H1 (cell line): ENCODE results near the gene CORIN. TPM values are rescaled to one million over a fixed set of nuclear protein-coding genes. Genes with fewer than 3 reads are reported as not detected.
A peak's percentile ranks its signal among the peaks of the same experiment; 100 is the strongest.

Source experiments
- CTCF ChIA-PET: fragments of 300-600 bp; sonication (Branson Sonifier 250); formaldehyde crosslinking; loops from one replicate; lab custom pipeline; 2021; ENCODE audit not compliant: partially characterized antibody; lab: Charles Lee
- POLR2A ChIA-PET: fragments of 300-600 bp; sonication (Branson Sonifier 250); formaldehyde crosslinking; loops from one replicate; lab custom pipeline; 2021; ENCODE audit warnings: inconsistent platforms; ENCODE audit not compliant: partially characterized antibody; lab: Charles Lee
- DNase-seq, 2 experiments: peaks; one replicate each; pipeline versions ENCODE4 v3.0.0 to v3.0.0-alpha.2; 2010 to 2022; ENCODE audit warnings: low spot score in 2 of 2, low read depth in 1 of 2, mixed read lengths in 1 of 2
- FAIRE-seq: peaks from 2 replicates; lab custom pipeline; 2011; peaks lifted over from hg19 to GRCh38; lab: Jason Lieb, UNC
- H2AFZ ChIP-seq: 2 replicates; pipeline ENCODE4 v1.8.1; 2012; ENCODE audit warnings: low read length, inconsistent platforms
- H2AK5ac ChIP-seq: 2 replicates; pipeline ENCODE4 v1.6.1; 2013; ENCODE audit warnings: low read depth, low read length
- H2BK120ac ChIP-seq: replicated peaks from 2 replicates; pipeline ENCODE3; 2013; ENCODE audit warnings: low read depth, low read length, inconsistent platforms
- H2BK12ac ChIP-seq: 2 replicates; pipeline ENCODE4 v1.6.1; 2013; ENCODE audit warnings: low read depth, low read length
- H2BK15ac ChIP-seq: 2 replicates; pipeline ENCODE4 v1.6.1; 2013; ENCODE audit warnings: low read length
- H2BK20ac ChIP-seq: 2 replicates; pipeline ENCODE4 v1.6.1; 2013; ENCODE audit warnings: low read length
- H2BK5ac ChIP-seq: 2 replicates; pipeline ENCODE4 v1.6.1; 2013; ENCODE audit warnings: low read depth, low read length
- H3K14ac ChIP-seq: 2 replicates; pipeline ENCODE4 v1.6.1; 2013; ENCODE audit warnings: inconsistent platforms; ENCODE audit not compliant: insufficient read length
- H3K18ac ChIP-seq: 2 replicates; pipeline ENCODE4 v1.6.1; 2013; ENCODE audit warnings: low read length; ENCODE audit errors: extremely low read depth
- H3K23ac ChIP-seq: 2 replicates; pipeline ENCODE4 v1.6.1; 2013; ENCODE audit warnings: inconsistent platforms; ENCODE audit not compliant: insufficient read length
- H3K23me2 ChIP-seq: 2 replicates; pipeline ENCODE4 v1.6.1; 2013; ENCODE audit warnings: low read depth, low read length
- H3K27ac ChIP-seq: 2 replicates; pipeline ENCODE4 v1.6.1; 2011; ENCODE audit warnings: low read depth, low read length, inconsistent platforms
- H3K27me3 ChIP-seq, 4 experiments: replicated peaks in 1 of 4; 1 replicate in 1 of 4; 2 replicates in 3 of 4; pipeline versions ENCODE4 v1.6.1 to v1.8.1; 2011 to 2013; ENCODE audit warnings: low read length in 3 of 4, mild to moderate bottlenecking in 3 of 4, inconsistent platforms in 2 of 4, mixed read lengths in 2 of 4, moderate library complexity in 1 of 4; ENCODE audit not compliant: control insufficient read depth in 3 of 4, insufficient read depth in 3 of 4; ENCODE audit errors: extremely low read depth in 1 of 4
- H3K36me3 ChIP-seq, 4 experiments: 2 replicates each; pipeline versions ENCODE4 v1.6.1 to v1.8.1; 2011 to 2013; ENCODE audit warnings: mild to moderate bottlenecking in 4 of 4, low read length in 3 of 4, moderate library complexity in 2 of 4, control low read depth in 1 of 4, inconsistent platforms in 1 of 4; ENCODE audit not compliant: insufficient read depth in 4 of 4, control insufficient read depth in 2 of 4
- H3K4ac ChIP-seq: replicated peaks from 2 replicates; pipeline ENCODE3; 2013; ENCODE audit warnings: low read length, low read depth, mixed read lengths, inconsistent platforms; ENCODE audit not compliant: insufficient read length
- H3K4me1 ChIP-seq, 4 experiments: replicated peaks in 1 of 4; 1 replicate in 1 of 4; 2 replicates in 3 of 4; pipeline versions ENCODE4 v1.6.1 to v1.8.1; 2011 to 2013; ENCODE audit warnings: low read length in 3 of 4, inconsistent platforms in 2 of 4, mixed read lengths in 1 of 4; ENCODE audit not compliant: insufficient read depth in 4 of 4, control insufficient read depth in 3 of 4
- H3K4me2 ChIP-seq, 2 experiments: 2 replicates each; pipeline versions ENCODE4 v1.6.1 to v1.8.1; 2011 to 2013; ENCODE audit warnings: low read depth in 2 of 2, low read length in 2 of 2, control low read depth in 1 of 2, inconsistent platforms in 1 of 2, mild to moderate bottlenecking in 1 of 2; ENCODE audit not compliant: insufficient read depth in 1 of 2
- H3K4me3 ChIP-seq, 4 experiments: fragments of 200-600, 300-600 bp in 1 of 4; sonication (generic), shearing (Covaris generic), sonication (Bioruptor Twin) in 1 of 4; 2 replicates each; pipeline versions ENCODE4 v1.5.1 to v1.8.1; 2011 to 2016; ENCODE audit warnings: low read length in 4 of 4, low read depth in 3 of 4, control low read depth in 2 of 4, inconsistent platforms in 2 of 4, mild to moderate bottlenecking in 2 of 4, mixed read lengths in 1 of 4, moderate library complexity in 1 of 4; ENCODE audit not compliant: insufficient read depth in 2 of 4; ENCODE audit errors: extremely low read depth in 1 of 4
- H3K56ac ChIP-seq: replicated peaks from 2 replicates; pipeline ENCODE3; 2013; ENCODE audit warnings: low read depth, mild to moderate bottlenecking, mixed read lengths, low read length, inconsistent platforms; ENCODE audit not compliant: insufficient read length
- H3K79me1 ChIP-seq: 2 replicates; pipeline ENCODE4 v1.6.1; 2013; ENCODE audit warnings: low read depth, low read length, control low read depth
- H3K79me2 ChIP-seq, 2 experiments: 2 replicates each; pipeline versions ENCODE4 v1.6.1 to v1.8.1; 2012 to 2013; ENCODE audit warnings: low read length in 2 of 2, mild to moderate bottlenecking in 2 of 2, inconsistent platforms in 1 of 2; ENCODE audit not compliant: insufficient read depth in 2 of 2, control insufficient read depth in 1 of 2
- H3K9ac ChIP-seq, 4 experiments: replicated peaks in 1 of 4; 1 replicate in 1 of 4; 2 replicates in 3 of 4; pipeline versions ENCODE4 v1.6.1 to v1.8.1; 2011 to 2013; ENCODE audit warnings: low read depth in 3 of 4, low read length in 3 of 4, control low read depth in 2 of 4, mild to moderate bottlenecking in 2 of 4, moderate library complexity in 2 of 4, inconsistent platforms in 1 of 4; ENCODE audit errors: extremely low read depth in 1 of 4
- H3K9me3 ChIP-seq, 2 experiments: 2 replicates each; pipeline versions ENCODE4 v1.6.1 to v1.8.1; 2012 to 2013; ENCODE audit warnings: mild to moderate bottlenecking in 2 of 2, moderate library complexity in 2 of 2, control low read depth in 1 of 2, inconsistent platforms in 1 of 2, low read depth in 1 of 2, low read length in 1 of 2, mixed read lengths in 1 of 2; ENCODE audit not compliant: insufficient read depth in 2 of 2
- H4K20me1 ChIP-seq, 2 experiments: replicated peaks in 1 of 2; 2 replicates each; pipeline versions ENCODE3 to v1.8.1; 2011 to 2013; ENCODE audit warnings: inconsistent platforms in 2 of 2, low read length in 2 of 2, mild to moderate bottlenecking in 1 of 2; ENCODE audit not compliant: insufficient read depth in 2 of 2, control insufficient read depth in 1 of 2
- H4K5ac ChIP-seq: 2 replicates; pipeline ENCODE4 v1.6.1; 2013; ENCODE audit warnings: low read length, low read depth, mixed read lengths, inconsistent platforms; ENCODE audit not compliant: insufficient read length
- H4K8ac ChIP-seq: 2 replicates; pipeline ENCODE4 v1.8.0; 2013; ENCODE audit warnings: mild to moderate bottlenecking, moderate library complexity, low read length, inconsistent platforms; ENCODE audit not compliant: insufficient read depth; ENCODE audit errors: extremely low read depth
- H4K91ac ChIP-seq: replicated peaks from 2 replicates; pipeline ENCODE3; 2013; ENCODE audit warnings: low read length, mixed read lengths, inconsistent platforms; ENCODE audit not compliant: insufficient read length
- CHD2 ChIP-seq: IDR thresholded peaks from 2 replicates; pipeline ENCODE4 v1.6.1; 2012; ENCODE audit warnings: low read length, improper control_type of control experiment
- MAFK ChIP-seq: IDR thresholded peaks from 2 replicates; pipeline ENCODE4 v1.6.1; 2012; ENCODE audit warnings: low read depth, mild to moderate bottlenecking, improper control_type of control experiment, low read length
- SIN3A ChIP-seq, 2 experiments: IDR thresholded peaks in 1 of 2; conservative IDR thresholded peaks in 1 of 2; 2 replicates each; pipeline ENCODE4 v1.6.1; 2011 to 2012; ENCODE audit warnings: low read length in 2 of 2, improper control_type of control experiment in 1 of 2, low read depth in 1 of 2, mild to moderate bottlenecking in 1 of 2
- SRF ChIP-seq: IDR thresholded peaks from 2 replicates; pipeline ENCODE4 v1.6.1; 2011; ENCODE audit warnings: mild to moderate bottlenecking, low read depth, low read length, moderate library complexity
- SUZ12 ChIP-seq: fragments of 200-600 bp; sonication (generic); IDR thresholded peaks from 2 replicates; pipeline ENCODE4 v1.6.1; 2012; ENCODE audit warnings: mild to moderate bottlenecking, inconsistent platforms, low read length, moderate library complexity, mixed read lengths
- TAF1 ChIP-seq: IDR thresholded peaks from 2 replicates; pipeline ENCODE4 v1.6.1; 2011; ENCODE audit warnings: mild to moderate bottlenecking, low read depth, low read length
- WGBS, 2 experiments: shearing (Covaris generic) in 1 of 2; methylation state at CpG; one replicate each; pipeline versions ENCODE4 v1.1.6 to v1.1.7; 2013 to 2015; ENCODE audit warnings: low lambda C conversion rate in 2 of 2, mixed read lengths in 2 of 2, inconsistent platforms in 1 of 2, low coverage in 1 of 2, missing lambda C conversion rate in 1 of 2; ENCODE audit not compliant: insufficient replicate concordance in 2 of 2, insufficient coverage in 1 of 2, insufficient read length in 1 of 2; ENCODE audit errors: extremely low coverage in 1 of 2, missing lambda C conversion rate in 1 of 2; 5-methylcytosine and 5-hydroxymethylcytosine counted together
- polyA plus RNA-seq, 7 experiments: library from polyadenylated mRNA; depleted of rRNA in 3 of 7; stranded (reverse) in 5 of 7; unstranded in 2 of 7; fragments of >200 nt in 5 of 7; fragments of 200-250 nt in 2 of 7; gene quantifications; 1 replicate in 5 of 7; 2 replicates in 1 of 7; 4 replicates in 1 of 7; pipeline versions ENCODE4 v1.2.1 to v1.2.3, GENCODE V29; 2011 to 2013; ENCODE audit warnings: missing spikeins in 2 of 7, mixed read lengths in 2 of 7
- total RNA-seq: library from RNA; stranded (reverse); fragmentation: NEBNext Ultra II Directional; extraction: Animal tissue kit (Norgen Biotek cat#: 25700); gene quantifications from 2 replicates; pipeline ENCODE4 v1.2.1, GENCODE V29; 2021

The CORIN gene
- total and polyA plus RNA-seq, 2 of the 8 experiments (the other 6 are each of a cell fraction or from before 2014, with no cell fraction given), result 0.09 to 0.32 TPM

GRCh38 chr4:47744253-47744652, 93.6 kb downstream of the CORIN start:
- CTCF ChIA-PET, result interaction anchor here (0.7 to 1.1 kb wide), 3 partner anchors 39 to 972 kb away, joined by 3 to 5 read pairs (median 3); no protein-coding TSS in a partner anchor
- TF ChIP-seq SIN3A (conservative IDR thresholded peaks at IDR 0.05 in 1 of 2, IDR thresholded peaks at IDR 0.05 in 1 of 2; ENCODE audit: low read depth in 1 of 2, low read length in 2 of 2), result no peak
- TF ChIP-seq SRF, result no peak
- no peak for TF ChIP-seq TAF1
- TF ChIP-seq MAFK, result peak; percentile 76
- no peak for TF ChIP-seq SUZ12
- no peak for TF ChIP-seq CHD2

More at GRCh38 chr4:47744253-47744652, 93.6 kb downstream of the CORIN start:
- Histone ChIP-seq H2AK5ac (no peak overlapping the region), H3K14ac (no peak overlapping the region), H3K23me2 (no peaks in the 10 kb centered on the region), H3K4me1 (peaks cover 0 to 3% (median 0%) of the 10 kb centered on the region in 4 experiments; a peak in 1 of 7 replicates), H3K36me3 (0 out of 8 replicates have a peak, but pooled peaks cover 0 to 2% (median 0%) of the 10 kb centered on the region in 4 experiments), H2BK15ac (no peak overlapping the region), H2BK20ac (no peak overlapping the region), H4K20me1 (no peaks in the 10 kb centered on the region), H3K79me1 (no peaks in the 10 kb centered on the region), H4K91ac (no peak overlapping the region), H3K4ac (no peak overlapping the region), H2AFZ (no peak overlapping the region), H2BK120ac (no peak overlapping the region), H3K4me3 (no peak overlapping the region), H3K9me3 (0 out of 4 replicates have a peak, but pooled peaks cover 0 to 5% of the 10 kb centered on the region in 2 experiments), H3K27me3 (no peaks in the 10 kb centered on the region), H2BK5ac (no peak overlapping the region), H3K56ac (no peak overlapping the region), H3K23ac (no peak overlapping the region), H3K18ac (no peak overlapping the region), H2BK12ac (no peak overlapping the region), H4K8ac (no peak overlapping the region), H3K9ac (no peak overlapping the region), H3K4me2 (no peak overlapping the region), H4K5ac (no peak overlapping the region), H3K79me2 (no peaks in the 10 kb centered on the region), H3K27ac (no peak overlapping the region)
- DNase-seq (no peak), FAIRE-seq (no peak)
- WGBS, 2 experiments, result 80% methylated on average over 2 of the region's 2 CpGs; no CpG with 5 or more reads in 1 of the 2 experiments
- POLR2A ChIA-PET, result no interaction called here
